HUES6 (cell line): Measurements from ENCODE around the gene SLC66A2.

ENCODE experiments used
- H3K27ac ChIP-seq: 2 replicates; pipeline ENCODE4 v1.7.0; 2013; ENCODE audit warnings: low read depth, mild to moderate bottlenecking, low read length, inconsistent platforms
- H3K27me3 ChIP-seq: 2 replicates; pipeline ENCODE4 v1.6.1; 2013; ENCODE audit warnings: low read length; ENCODE audit not compliant: control insufficient read depth, insufficient read depth
- H3K36me3 ChIP-seq: 2 replicates; pipeline ENCODE4 v1.6.1; 2013; ENCODE audit warnings: low read length; ENCODE audit not compliant: control insufficient read depth, insufficient read depth
- H3K4me1 ChIP-seq: 2 replicates; pipeline ENCODE4 v1.6.1; 2013; ENCODE audit warnings: low read length; ENCODE audit not compliant: control insufficient read depth, insufficient read depth
- H3K4me3 ChIP-seq: 2 replicates; pipeline ENCODE4 v1.5.1; 2013; ENCODE audit warnings: low read depth, low read length
- H3K9ac ChIP-seq: one replicate; pipeline ENCODE4 v1.6.1; 2013; ENCODE audit warnings: mild to moderate bottlenecking, low read length
- H3K9me3 ChIP-seq: 2 replicates; pipeline ENCODE4 v1.6.1; 2013; ENCODE audit warnings: low read depth, low read length; ENCODE audit not compliant: control insufficient read depth, insufficient read depth

The SLC66A2 gene

GRCh38 chr18:79924814-79925731, 26.4 kb downstream of the SLC66A2 start:
- Histone ChIP-seq H3K4me1 (no peaks in the 10 kb centered on the region; the same call in 1 of the 2 replicates), H3K27ac (no peak overlapping the region), H3K9ac (no peak overlapping the region), H3K9me3 (peaks cover 13% of the 10 kb centered on the region), H3K4me3 (no peak overlapping the region), H3K27me3 (no peaks in the 10 kb centered on the region), H3K36me3 (no peaks in the 10 kb centered on the region; the same call in 1 of the 2 replicates)

- Histone ChIP-seq H3K9me3 (peaks cover 6% of the 10 kb centered on the region; the same call in 1 of the 2 replicates), H3K9ac (no peak overlapping the region), H3K27ac (no peak overlapping the region), H3K36me3 (peaks cover 2% of the 10 kb centered on the region), H3K27me3 (no peaks in the 10 kb centered on the region), H3K4me1 (no peaks in the 10 kb centered on the region; the same call in 1 of the 2 replicates), H3K4me3 (no peak overlapping the region)
Observed at GRCh38 chr18:79923896-79924585, 27.4 kb downstream of the SLC66A2 start.

- H3K4me3 ChIP-seq: no peak overlapping the region
- no peaks in the 10 kb centered on the region for H3K27me3 ChIP-seq
- H3K4me1 ChIP-seq: no peaks in the 10 kb centered on the region; the same call in 1 of the 2 replicates
- no peak overlapping the region for H3K9ac ChIP-seq
- no peak overlapping the region for H3K27ac ChIP-seq
- peaks cover 2% of the 10 kb centered on the region for H3K36me3 ChIP-seq
- no peaks in the 10 kb centered on the region for H3K9me3 ChIP-seq
Observed at GRCh38 chr18:79922971-79923411, 28.5 kb downstream of the SLC66A2 start.

- no peaks in the 10 kb centered on the region; the same call in 1 of the 2 replicates for H3K4me1 ChIP-seq
- H3K4me3 ChIP-seq: no peak overlapping the region
- no peaks in the 10 kb centered on the region for H3K9me3 ChIP-seq
- no peaks in the 10 kb centered on the region for H3K27me3 ChIP-seq
- no peak overlapping the region for H3K9ac ChIP-seq
- H3K36me3 ChIP-seq: peaks cover 2% of the 10 kb centered on the region
- no peak overlapping the region for H3K27ac ChIP-seq
Observed at GRCh38 chr18:79921984-79922965, 29.2 kb downstream of the SLC66A2 start.

- Histone ChIP-seq H3K27ac (no peak overlapping the region), H3K4me1 (peaks cover 9% of the 10 kb centered on the region), H3K36me3 (peaks cover 2% of the 10 kb centered on the region), H3K9ac (no peak overlapping the region), H3K4me3 (no peak overlapping the region), H3K27me3 (no peaks in the 10 kb centered on the region), H3K9me3 (no peaks in the 10 kb centered on the region)
Observed at GRCh38 chr18:79919089-79919488, 32.4 kb downstream of the SLC66A2 start.

- peaks cover 9% of the 10 kb centered on the region for H3K4me1 ChIP-seq
- no peaks in the 10 kb centered on the region for H3K9me3 ChIP-seq
- H3K4me3 ChIP-seq: no peak overlapping the region
- H3K27me3 ChIP-seq: no peaks in the 10 kb centered on the region
- peaks cover 2% of the 10 kb centered on the region for H3K36me3 ChIP-seq
- no peak overlapping the region for H3K27ac ChIP-seq
- no peak overlapping the region for H3K9ac ChIP-seq
Observed at GRCh38 chr18:79918615-79919011, 32.8 kb downstream of the SLC66A2 start.

GRCh38 chr18:79917853-79918614, 33.4 kb downstream of the SLC66A2 start:
- no peak overlapping the region for H3K9ac ChIP-seq
- H3K36me3 ChIP-seq: peaks cover 2% of the 10 kb centered on the region
- no peak overlapping the region for H3K27ac ChIP-seq
- no peak overlapping the region for H3K4me3 ChIP-seq
- no peaks in the 10 kb centered on the region for H3K27me3 ChIP-seq
- H3K4me1 ChIP-seq: peaks cover 9% of the 10 kb centered on the region
- H3K9me3 ChIP-seq: no peaks in the 10 kb centered on the region

GRCh38 chr18:79917169-79917852, 34.1 kb downstream of the SLC66A2 start:
- Histone ChIP-seq H3K9ac (no peak overlapping the region), H3K4me3 (no peak overlapping the region), H3K27me3 (peaks cover 1% of the 10 kb centered on the region; the same call in 1 of the 2 replicates), H3K9me3 (no peaks in the 10 kb centered on the region), H3K27ac (no peak overlapping the region), H3K36me3 (peaks cover 2% of the 10 kb centered on the region), H3K4me1 (peaks cover 9% of the 10 kb centered on the region)

GRCh38 chr18:79916546-79917168, 34.8 kb downstream of the SLC66A2 start:
- Histone ChIP-seq H3K4me3 (no peak overlapping the region), H3K36me3 (peaks cover 2% of the 10 kb centered on the region), H3K4me1 (peaks cover 9% of the 10 kb centered on the region), H3K9ac (no peak overlapping the region), H3K27me3 (peaks cover 3% of the 10 kb centered on the region; the same call in 1 of the 2 replicates), H3K9me3 (no peaks in the 10 kb centered on the region), H3K27ac (no peak overlapping the region)
